NCI-H2107 (cell line): ENCODE measurements around the gene MYORG.
"Not testable (repeated sequence)": the region's sequence is repeated elsewhere in the genome, so short reads cannot be mapped to it uniquely, and the experiment has no call there.

ENCODE experiments used
- DNase-seq: peaks from one replicate; lab custom pipeline; 2025; lab: John Stamatoyannopoulos, UW

Gene MYORG

GRCh38 chr9:34368796-34369195 is 7.9 kb downstream of the MYORG start:
- DNase-seq = not testable (repeated sequence)

- DNase-seq = not testable (repeated sequence)
Observed at GRCh38 chr9:34367751-34368410, 8.8 kb downstream of the MYORG start.

GRCh38 chr9:34366365-34366764 is 10.3 kb downstream of the MYORG start:
- DNase-seq = no peak

GRCh38 chr9:34365282-34365681 is 11.4 kb downstream of the MYORG start:
- no peak for DNase-seq

GRCh38 chr9:34363619-34364351 is 12.9 kb downstream of the MYORG start:
- no peak for DNase-seq

- no peak for DNase-seq
Observed at GRCh38 chr9:34362614-34363214, 14.0 kb downstream of the MYORG start.

- not testable (repeated sequence) for DNase-seq
Observed at GRCh38 chr9:34352957-34353356, 23.7 kb downstream of the MYORG start.

- DNase-seq = not testable (repeated sequence)
Observed at GRCh38 chr9:34352122-34352652, 24.5 kb downstream of the MYORG start.

- DNase-seq = no peak
Observed at GRCh38 chr9:34349324-34349723, 27.4 kb downstream of the MYORG start.

GRCh38 chr9:34347800-34348158 is 28.9 kb downstream of the MYORG start:
- DNase-seq = no peak

GRCh38 chr9:34346873-34347799 is 29.6 kb downstream of the MYORG start:
- DNase-seq = no peak

- DNase-seq = no peak
Observed at GRCh38 chr9:34343605-34344004, 33.1 kb downstream of the MYORG start.

- no peak for DNase-seq
Observed at GRCh38 chr9:34343090-34343489, 33.6 kb downstream of the MYORG start.

GRCh38 chr9:34341659-34342295 is 34.9 kb downstream of the MYORG start:
- DNase-seq = no peak

- no peak for DNase-seq
Observed at GRCh38 chr9:34338665-34339385, 37.9 kb downstream of the MYORG start.

- not testable (repeated sequence) for DNase-seq
Observed at GRCh38 chr9:34338079-34338478, 38.6 kb downstream of the MYORG start.

- no peak for DNase-seq
Observed at GRCh38 chr9:34337403-34337802, 39.3 kb downstream of the MYORG start.

GRCh38 chr9:34335376-34335775 is 41.3 kb downstream of the MYORG start:
- DNase-seq = no peak

GRCh38 chr9:34334916-34335315 is 41.8 kb downstream of the MYORG start:
- DNase-seq = no peak

GRCh38 chr9:34334337-34334824 is 42.3 kb downstream of the MYORG start:
- no peak for DNase-seq

GRCh38 chr9:34333836-34334235 is 42.9 kb downstream of the MYORG start:
- DNase-seq = no peak
